ENCODE results near the gene PRELP. TPM values are rescaled to one million over a fixed set of nuclear protein-coding genes. Genes with fewer than 3 reads are reported as not detected.
A peak's percentile ranks its signal among the peaks of the same experiment; 100 is the strongest.

PRELP gene
- total RNA-seq, 1 donor from 2014 or later: 0.07 TPM

DNA sequence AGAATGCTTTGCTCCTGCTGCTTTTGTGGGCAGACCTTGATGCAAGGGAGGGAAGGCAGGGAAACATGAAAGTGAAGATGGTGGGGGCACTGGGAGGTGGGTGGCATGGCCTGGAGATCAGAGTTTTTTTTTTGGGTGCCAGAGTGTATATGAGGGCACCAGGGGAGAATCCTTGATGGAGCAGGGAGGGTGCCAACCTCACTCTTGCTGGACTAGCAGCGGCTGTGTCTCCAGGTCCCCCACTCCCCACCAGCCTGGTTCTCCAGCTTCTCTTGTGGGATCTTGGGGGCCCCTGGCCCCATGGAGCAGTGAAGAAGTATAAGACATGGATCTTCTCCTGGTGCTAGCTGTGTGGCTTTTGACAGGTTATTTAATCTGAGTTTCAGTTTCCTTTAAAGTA, 13.5 kb upstream of the PRELP start:
- DNase-seq (ENCODE audit: low read depth): no peak
- H3K4me1 ChIP-seq (ENCODE audit: insufficient read depth, low read length): peaks cover 13% of the 10 kb centered on the region
- no peak overlapping the region for H3K27ac ChIP-seq (ENCODE audit: low read depth, low read length)
- FAIRE-seq: no peak
- no peaks in the 10 kb centered on the region for H3K9me3 Mint-ChIP-seq (ENCODE audit: unreplicated experiment)
- H3K4me1 Mint-ChIP-seq (ENCODE audit: low read depth, unreplicated experiment): peaks cover 22% of the 10 kb centered on the region
- H2AFZ ChIP-seq (ENCODE audit: low read depth, low read length): no peak overlapping the region
- no peaks in the 10 kb centered on the region for H3K9me3 ChIP-seq (ENCODE audit: insufficient read depth, low read depth, low read length)
- no peak overlapping the region for H3K9ac ChIP-seq (ENCODE audit: low read length)
- no peak overlapping the region for H3K4me2 ChIP-seq (ENCODE audit: low read length)
- no peak overlapping the region for H3K27ac Mint-ChIP-seq (ENCODE audit: unreplicated experiment)
- H3K27me3 ChIP-seq (ENCODE audit: insufficient read depth, low read length): peaks cover 5% of the 10 kb centered on the region
- no peaks in the 10 kb centered on the region for H4K20me1 ChIP-seq (ENCODE audit: insufficient read depth, low read length)
- H3K36me3 Mint-ChIP-seq (ENCODE audit: low read depth, unreplicated experiment): no peaks in the 10 kb centered on the region
- no peaks in the 10 kb centered on the region for H3K79me2 ChIP-seq (ENCODE audit: insufficient read depth, low read length)
- H3K27me3 Mint-ChIP-seq (ENCODE audit: low read depth, unreplicated experiment): peaks cover 6% of the 10 kb centered on the region
- H3K36me3 ChIP-seq (ENCODE audit: insufficient read depth, low read length): no peaks in the 10 kb centered on the region
- no peak overlapping the region for H3K4me3 ChIP-seq (ENCODE audit: insufficient read depth, low read depth, low read length)
- TF ChIP-seq EZH2 (IDR thresholded peaks at IDR 0.05; ENCODE audit: insufficient read depth, low read length): no peak
- TF ChIP-seq, protein P1, sequence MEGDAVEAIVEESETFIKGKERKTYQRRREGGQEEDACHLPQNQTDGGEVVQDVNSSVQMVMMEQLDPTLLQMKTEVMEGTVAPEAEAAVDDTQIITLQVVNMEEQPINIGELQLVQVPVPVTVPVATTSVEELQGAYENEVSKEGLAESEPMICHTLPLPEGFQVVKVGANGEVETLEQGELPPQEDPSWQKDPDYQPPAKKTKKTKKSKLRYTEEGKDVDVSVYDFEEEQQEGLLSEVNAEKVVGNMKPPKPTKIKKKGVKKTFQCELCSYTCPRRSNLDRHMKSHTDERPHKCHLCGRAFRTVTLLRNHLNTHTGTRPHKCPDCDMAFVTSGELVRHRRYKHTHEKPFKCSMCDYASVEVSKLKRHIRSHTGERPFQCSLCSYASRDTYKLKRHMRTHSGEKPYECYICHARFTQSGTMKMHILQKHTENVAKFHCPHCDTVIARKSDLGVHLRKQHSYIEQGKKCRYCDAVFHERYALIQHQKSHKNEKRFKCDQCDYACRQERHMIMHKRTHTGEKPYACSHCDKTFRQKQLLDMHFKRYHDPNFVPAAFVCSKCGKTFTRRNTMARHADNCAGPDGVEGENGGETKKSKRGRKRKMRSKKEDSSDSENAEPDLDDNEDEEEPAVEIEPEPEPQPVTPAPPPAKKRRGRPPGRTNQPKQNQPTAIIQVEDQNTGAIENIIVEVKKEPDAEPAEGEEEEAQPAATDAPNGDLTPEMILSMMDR (IDR thresholded peaks at IDR 0.05; ENCODE audit: insufficient read depth, low read depth, low read length): no peak
- H3K4me3 Mint-ChIP-seq (ENCODE audit: unreplicated experiment): peak overlapping the region; percentile 34

DNA sequence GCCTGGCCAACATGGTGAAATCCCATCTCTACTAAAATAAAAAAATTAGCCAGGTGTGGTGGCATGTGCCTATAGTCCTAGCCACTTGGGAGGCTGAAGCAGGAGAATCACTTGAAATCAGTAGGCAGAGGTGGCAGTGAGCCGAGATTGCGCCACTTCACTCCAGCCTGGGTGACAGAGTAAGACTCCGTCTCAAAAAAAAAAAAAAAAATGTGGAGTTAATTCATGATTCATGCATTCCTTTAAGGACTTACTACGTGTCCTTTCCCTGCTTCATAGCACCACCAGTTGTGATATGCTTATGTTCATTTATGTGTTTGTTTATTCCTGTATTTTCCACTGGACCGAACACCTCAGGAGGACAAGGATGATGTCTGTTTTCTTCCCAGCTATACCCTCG, 12.7 kb upstream of the PRELP start:
- DNase-seq (ENCODE audit: low read depth) (peak; percentile 80), FAIRE-seq (peak; percentile 70)
- H3K27ac ChIP-seq (ENCODE audit: low read depth, low read length): peak overlapping the region; percentile 15
- no peaks in the 10 kb centered on the region for H4K20me1 ChIP-seq (ENCODE audit: insufficient read depth, low read length)
- H3K9ac ChIP-seq (ENCODE audit: low read length): peak overlapping the region; percentile 24
- H2AFZ ChIP-seq (ENCODE audit: low read depth, low read length): no peak overlapping the region
- H3K79me2 ChIP-seq (ENCODE audit: insufficient read depth, low read length): no peaks in the 10 kb centered on the region
- H3K4me1 ChIP-seq (ENCODE audit: insufficient read depth, low read length): peaks cover 13% of the 10 kb centered on the region
- H3K36me3 ChIP-seq (ENCODE audit: insufficient read depth, low read length): no peaks in the 10 kb centered on the region
- Mint-ChIP-seq H3K27ac (ENCODE audit: unreplicated experiment) (peak overlapping the region; percentile 81), H3K4me3 (ENCODE audit: unreplicated experiment) (no peak overlapping the region), H3K27me3 (ENCODE audit: low read depth, unreplicated experiment) (peaks cover 7% of the 10 kb centered on the region), H3K4me1 (ENCODE audit: low read depth, unreplicated experiment) (peaks cover 22% of the 10 kb centered on the region), H3K36me3 (ENCODE audit: low read depth, unreplicated experiment) (no peaks in the 10 kb centered on the region), H3K9me3 (ENCODE audit: unreplicated experiment) (no peaks in the 10 kb centered on the region)
- peaks cover 5% of the 10 kb centered on the region for H3K27me3 ChIP-seq (ENCODE audit: insufficient read depth, low read length)
- H3K4me3 ChIP-seq (ENCODE audit: insufficient read depth, low read depth, low read length): no peak overlapping the region
- peak overlapping the region; percentile 31 for H3K4me2 ChIP-seq (ENCODE audit: low read length)
- TF ChIP-seq, protein P1 (IDR thresholded peaks at IDR 0.05; ENCODE audit: insufficient read depth, low read depth, low read length): no peak
- TF ChIP-seq EZH2 (IDR thresholded peaks at IDR 0.05; ENCODE audit: insufficient read depth, low read length): no peak
- H3K9me3 ChIP-seq (ENCODE audit: insufficient read depth, low read depth, low read length): no peaks in the 10 kb centered on the region

DNA sequence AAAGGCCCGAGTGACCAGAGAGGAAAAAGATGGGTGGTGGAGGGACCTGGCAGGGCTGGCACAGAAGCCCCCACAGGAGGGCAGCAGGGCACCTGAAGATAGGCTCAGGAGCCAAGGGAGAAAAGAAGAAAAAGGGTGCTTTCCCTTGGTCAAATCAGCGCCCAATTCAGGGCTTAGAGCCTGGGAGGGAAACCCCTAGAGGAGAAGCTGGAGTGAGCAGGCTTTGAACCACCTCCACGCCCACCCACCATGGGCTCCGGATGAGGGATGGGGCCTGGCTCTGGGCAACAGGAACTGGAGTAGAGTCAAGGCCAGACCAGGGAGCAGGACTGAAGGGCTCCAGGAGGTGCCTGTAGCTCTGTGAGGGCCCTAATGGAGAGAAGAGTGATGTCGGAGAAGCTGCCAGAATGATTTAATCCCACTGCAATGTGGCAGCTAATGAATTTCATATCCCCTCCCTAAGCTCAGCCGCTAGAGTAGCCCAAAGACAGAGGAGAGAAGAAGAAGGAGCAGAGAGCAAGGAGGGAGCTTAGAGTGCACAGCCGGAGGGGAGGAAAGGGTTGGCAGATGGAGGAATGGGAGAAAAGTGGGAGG, 12.0 kb upstream of the PRELP start:
- no peaks in the 10 kb centered on the region for H3K9me3 ChIP-seq (ENCODE audit: insufficient read depth, low read depth, low read length)
- Mint-ChIP-seq H3K4me1 (ENCODE audit: low read depth, unreplicated experiment) (peaks cover 22% of the 10 kb centered on the region), H3K36me3 (ENCODE audit: low read depth, unreplicated experiment) (no peaks in the 10 kb centered on the region), H3K4me3 (ENCODE audit: unreplicated experiment) (peak overlapping the region; percentile 23), H3K9me3 (ENCODE audit: unreplicated experiment) (no peaks in the 10 kb centered on the region), H3K27ac (ENCODE audit: unreplicated experiment) (peak overlapping the region; percentile 81), H3K27me3 (ENCODE audit: low read depth, unreplicated experiment) (peaks cover 12% of the 10 kb centered on the region)
- FAIRE-seq (no peak), DNase-seq (ENCODE audit: low read depth) (peak; percentile 74)
- H3K9ac ChIP-seq (ENCODE audit: low read length): peak overlapping the region; percentile 24
- peak overlapping the region; percentile 31 for H3K4me2 ChIP-seq (ENCODE audit: low read length)
- no peaks in the 10 kb centered on the region for H4K20me1 ChIP-seq (ENCODE audit: insufficient read depth, low read length)
- no peaks in the 10 kb centered on the region for H3K79me2 ChIP-seq (ENCODE audit: insufficient read depth, low read length)
- H3K36me3 ChIP-seq (ENCODE audit: insufficient read depth, low read length): no peaks in the 10 kb centered on the region
- no peak overlapping the region for H3K4me3 ChIP-seq (ENCODE audit: insufficient read depth, low read depth, low read length)
- peaks cover 13% of the 10 kb centered on the region for H3K4me1 ChIP-seq (ENCODE audit: insufficient read depth, low read length)
- TF ChIP-seq, protein P1 (IDR thresholded peaks at IDR 0.05; ENCODE audit: insufficient read depth, low read depth, low read length): peak; percentile 4
- TF ChIP-seq EZH2 (IDR thresholded peaks at IDR 0.05; ENCODE audit: insufficient read depth, low read length): no peak
- peaks cover 5% of the 10 kb centered on the region for H3K27me3 ChIP-seq (ENCODE audit: insufficient read depth, low read length)
- peak overlapping the region; percentile 15 for H3K27ac ChIP-seq (ENCODE audit: low read depth, low read length)
- peak overlapping the region; percentile 66 for H2AFZ ChIP-seq (ENCODE audit: low read depth, low read length)

Data from astrocyte (in vitro differentiated cells and primary cell).